Measurements from ENCODE around the gene LPP.

DNA sequence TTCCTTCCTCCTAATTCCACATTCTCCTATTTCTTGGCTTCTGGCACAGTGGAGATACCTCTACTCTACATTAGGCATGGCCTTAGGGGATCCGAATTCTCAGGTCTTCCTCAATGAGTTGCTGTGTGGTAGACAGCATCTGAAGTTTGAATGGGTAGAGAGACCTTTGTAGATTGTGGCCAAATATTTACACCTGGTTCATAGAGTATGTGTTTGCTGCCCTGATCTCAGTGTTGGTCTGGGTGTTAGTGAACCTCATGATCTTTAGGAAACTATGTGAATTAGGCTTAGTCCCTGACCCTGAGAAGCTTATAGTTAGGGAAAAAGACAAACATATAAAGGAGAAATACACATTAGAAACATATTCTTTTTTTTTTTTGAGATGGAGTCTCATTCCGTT lies 75.8 kb downstream of the LPP start:
- no peak for TF ChIP-seq TAF1 (IDR thresholded peaks at IDR 0.05; ENCODE audit: borderline replicate concordance, insufficient read depth, low read length)
- TF ChIP-seq POLR2AphosphoS5 (IDR thresholded peaks at IDR 0.05; ENCODE audit: low read depth, low read length) = no peak
